ENCODE results near the gene OVAAL.

- TF ChIP-seq POLR2A (IDR thresholded peaks at IDR 0.05; ENCODE audit: low read depth, low read length), result no peak
- TF ChIP-seq, protein P1, sequence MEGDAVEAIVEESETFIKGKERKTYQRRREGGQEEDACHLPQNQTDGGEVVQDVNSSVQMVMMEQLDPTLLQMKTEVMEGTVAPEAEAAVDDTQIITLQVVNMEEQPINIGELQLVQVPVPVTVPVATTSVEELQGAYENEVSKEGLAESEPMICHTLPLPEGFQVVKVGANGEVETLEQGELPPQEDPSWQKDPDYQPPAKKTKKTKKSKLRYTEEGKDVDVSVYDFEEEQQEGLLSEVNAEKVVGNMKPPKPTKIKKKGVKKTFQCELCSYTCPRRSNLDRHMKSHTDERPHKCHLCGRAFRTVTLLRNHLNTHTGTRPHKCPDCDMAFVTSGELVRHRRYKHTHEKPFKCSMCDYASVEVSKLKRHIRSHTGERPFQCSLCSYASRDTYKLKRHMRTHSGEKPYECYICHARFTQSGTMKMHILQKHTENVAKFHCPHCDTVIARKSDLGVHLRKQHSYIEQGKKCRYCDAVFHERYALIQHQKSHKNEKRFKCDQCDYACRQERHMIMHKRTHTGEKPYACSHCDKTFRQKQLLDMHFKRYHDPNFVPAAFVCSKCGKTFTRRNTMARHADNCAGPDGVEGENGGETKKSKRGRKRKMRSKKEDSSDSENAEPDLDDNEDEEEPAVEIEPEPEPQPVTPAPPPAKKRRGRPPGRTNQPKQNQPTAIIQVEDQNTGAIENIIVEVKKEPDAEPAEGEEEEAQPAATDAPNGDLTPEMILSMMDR (IDR thresholded peaks at IDR 0.05; ENCODE audit: extremely low read depth in 1 of 2, insufficient read depth in 1 of 2, low read depth in 1 of 2, low read length in 2 of 2), result no peak
These were observed 44.6 kb downstream of the OVAAL start for GRCh38 chr1:180603223-180603849.
